Erythroblast (primary cell): ENCODE data around the gene ALG2.

Experiments used
- DNase-seq, 2 experiments: peaks; one replicate each; lab custom pipeline; 2025; lab: John Stamatoyannopoulos, UW
- GATA1 ChIP-seq: IDR thresholded peaks from 2 replicates; pipeline ENCODE4 v1.6.1; 2011; ENCODE audit warnings: low read depth, mild to moderate bottlenecking, control low read depth, low read length, moderate library complexity
- POLR2A ChIP-seq: IDR thresholded peaks from 2 replicates; pipeline ENCODE4 v1.6.1; 2011; ENCODE audit warnings: mild to moderate bottlenecking, low read length

The ALG2 gene

GRCh38 chr9:99231711-99232110 is 10.0 kb upstream of the ALG2 start:
- TF ChIP-seq GATA1 (no peak), POLR2A (no peak)
- peak; percentile 19 to 45 for DNase-seq

- no peak for TF ChIP-seq POLR2A
- TF ChIP-seq GATA1, result no peak
- no peak for DNase-seq
These were observed 8.5 kb upstream of the ALG2 start for GRCh38 chr9:99230206-99230605.

- no peak for DNase-seq
- TF ChIP-seq GATA1 (no peak), POLR2A (no peak)
These were observed 4.3 kb upstream of the ALG2 start for GRCh38 chr9:99226054-99226453.

- no peak for DNase-seq
- TF ChIP-seq GATA1 (no peak), POLR2A (no peak)
These were observed 2.7 kb upstream of the ALG2 start for GRCh38 chr9:99224445-99224844.

- DNase-seq, result peak in 1 of 2 experiments; percentile 74
- TF ChIP-seq POLR2A (no peak), GATA1 (no peak)
These were observed 901 bp upstream of the ALG2 start for GRCh38 chr9:99222416-99223270.

- no peak for DNase-seq
- TF ChIP-seq GATA1, result no peak
- TF ChIP-seq POLR2A, result no peak
These were observed 499 bp downstream of the ALG2 start for GRCh38 chr9:99221266-99221620.

- DNase-seq, result no peak
- TF ChIP-seq POLR2A, result no peak
- no peak for TF ChIP-seq GATA1
These were observed 1.7 kb downstream of the ALG2 start for GRCh38 chr9:99220011-99220410.

- TF ChIP-seq POLR2A (no peak), GATA1 (no peak)
- no peak for DNase-seq
These were observed 5.7 kb downstream of the ALG2 start for GRCh38 chr9:99216073-99216472.

- TF ChIP-seq POLR2A (no peak), GATA1 (no peak)
- DNase-seq, result no peak
These were observed 8.5 kb downstream of the ALG2 start for GRCh38 chr9:99213197-99213596.

- TF ChIP-seq GATA1 (no peak), POLR2A (no peak)
- peak in 1 of 2 experiments; percentile 6 for DNase-seq
These were observed 10.0 kb downstream of the ALG2 start for GRCh38 chr9:99211746-99212145.

GRCh38 chr9:99210572-99210971 is 11.2 kb downstream of the ALG2 start:
- DNase-seq, result no peak
- TF ChIP-seq POLR2A (no peak), GATA1 (no peak)

- no peak for DNase-seq
- no peak for TF ChIP-seq GATA1
These were observed 20.1 kb downstream of the ALG2 start for GRCh38 chr9:99201603-99202002.

GRCh38 chr9:99199938-99200539 is 21.7 kb downstream of the ALG2 start:
- no peak for TF ChIP-seq GATA1
- no peak for TF ChIP-seq POLR2A
- no peak for DNase-seq

- no peak for DNase-seq
- TF ChIP-seq POLR2A, result no peak
- TF ChIP-seq GATA1, result no peak
These were observed 23.8 kb downstream of the ALG2 start for GRCh38 chr9:99197987-99198386.
